Fibroblast of gingiva (primary cell): ENCODE data around the gene EML5.
"Not testable (repeated sequence)": the region's sequence is repeated elsewhere in the genome, so short reads cannot be mapped to it uniquely, and the experiment has no call there.

ENCODE experiments used
- DNase-seq: peaks from one replicate; pipeline ENCODE4 v3.0.0-alpha.2; 2011; ENCODE audit warnings: low read depth

The EML5 gene

DNA sequence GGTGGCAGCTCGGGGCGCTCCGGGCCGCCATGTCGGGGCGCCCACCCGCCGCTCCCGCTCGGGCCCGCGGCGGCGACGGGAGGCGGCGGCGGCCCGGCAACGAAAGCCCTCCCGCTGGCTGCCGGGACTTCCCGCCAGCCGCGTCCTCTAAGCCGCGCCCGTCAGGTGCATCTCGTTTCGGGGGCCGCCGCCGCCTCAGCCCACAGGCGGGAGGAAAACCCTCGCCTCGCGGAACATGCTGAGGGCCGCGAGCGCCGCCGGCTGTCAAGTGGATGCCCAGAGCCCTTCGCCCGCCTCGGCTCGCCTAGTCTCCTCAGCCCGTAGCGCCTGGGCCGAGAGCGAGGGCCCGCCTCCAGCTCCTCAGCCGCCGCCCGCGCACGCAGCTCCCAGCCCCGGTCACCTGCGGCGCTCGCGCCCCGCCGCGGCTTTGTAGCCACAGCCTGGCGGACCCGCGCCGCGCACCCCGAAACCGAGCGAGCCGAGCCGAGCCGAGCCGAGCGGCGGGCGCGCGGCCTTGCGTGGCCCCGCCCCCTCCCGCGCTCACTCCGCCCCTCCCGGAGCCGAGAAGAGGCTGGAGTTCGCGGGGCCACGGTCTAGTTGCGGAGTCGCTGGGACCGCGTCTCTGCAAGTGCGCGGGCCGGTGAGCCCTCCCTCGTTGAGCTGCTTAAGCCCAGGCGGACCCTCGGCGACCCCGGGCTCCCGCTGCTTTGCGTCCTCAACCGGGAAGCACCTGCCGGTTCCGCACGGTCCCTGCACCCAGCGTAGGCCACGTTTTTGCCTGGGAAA lies at the start of gene EML5:
Gene EML5 (minus strand): TSS at position 481 of the 786 bp plus-strand sequence. CDS start 450 bp downstream, at position 31.
- peak; percentile 53 for DNase-seq

- no peak for DNase-seq
These were observed 49.7 kb upstream of the EML5 start for GRCh38 chr14:88842414-88842813.

DNA sequence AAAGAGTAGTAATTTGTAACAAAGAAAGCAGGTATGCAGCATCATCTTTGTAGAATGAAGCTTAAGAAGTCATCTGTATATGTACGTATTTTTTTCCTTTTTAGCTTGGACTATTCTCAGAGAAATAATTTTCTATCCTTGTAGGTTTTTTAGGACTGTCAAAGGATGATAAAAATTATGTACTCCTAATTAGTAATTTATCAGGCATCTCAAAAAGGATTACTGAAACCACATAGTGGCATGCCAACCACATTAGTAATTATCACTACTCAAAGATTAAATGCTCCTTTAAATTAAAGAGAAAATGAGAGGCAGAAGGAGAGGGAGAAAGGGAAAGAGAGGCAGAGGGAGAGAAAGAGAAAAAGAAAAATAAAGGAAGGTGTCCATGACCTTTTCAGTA lies 49.0 kb upstream of the EML5 start:
- no peak for DNase-seq

DNA sequence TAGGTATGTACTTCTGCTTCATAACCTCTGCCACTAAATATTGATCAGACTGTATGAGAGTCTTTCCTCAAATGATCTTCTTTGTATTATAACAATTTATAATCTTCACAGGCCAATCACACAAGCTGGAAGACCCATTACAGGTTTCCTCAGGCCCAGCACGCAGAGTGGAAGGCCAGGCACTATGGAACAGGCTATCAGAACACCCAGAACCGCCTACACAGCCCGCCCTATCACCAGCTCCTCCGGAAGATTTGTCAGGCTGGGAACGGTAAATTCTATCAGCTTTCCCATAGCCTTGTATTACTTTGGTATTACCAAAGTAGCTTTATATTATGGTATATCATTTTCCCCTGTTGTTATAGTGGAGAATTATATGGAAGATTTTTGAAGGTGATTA lies 48.2 kb upstream of the EML5 start:
- DNase-seq, result no peak

GRCh38 chr14:88838015-88838414 lies 45.3 kb upstream of the EML5 start:
- DNase-seq, result no peak

GRCh38 chr14:88837495-88837894 lies 44.7 kb upstream of the EML5 start:
- DNase-seq, result no peak

DNA sequence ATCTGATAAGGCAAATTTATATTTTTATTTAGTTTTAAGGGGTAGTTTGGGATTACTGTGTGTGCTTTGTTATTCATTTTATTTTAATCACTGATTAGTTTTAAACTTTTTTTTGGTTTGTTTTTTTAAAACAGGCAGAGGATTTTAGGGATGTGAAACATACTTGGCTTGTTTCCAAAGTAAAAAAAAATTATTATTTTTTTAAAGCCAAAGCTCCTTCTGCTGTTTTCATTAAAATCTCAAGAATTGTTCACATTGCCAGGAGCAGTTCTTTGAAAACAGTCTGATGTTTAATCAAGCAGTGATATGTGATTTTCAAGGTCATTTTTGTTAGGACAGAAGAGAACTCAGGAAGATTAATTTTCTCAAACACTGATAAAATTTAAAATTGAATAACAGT lies 42.9 kb upstream of the EML5 start:
- DNase-seq, result no peak

DNA sequence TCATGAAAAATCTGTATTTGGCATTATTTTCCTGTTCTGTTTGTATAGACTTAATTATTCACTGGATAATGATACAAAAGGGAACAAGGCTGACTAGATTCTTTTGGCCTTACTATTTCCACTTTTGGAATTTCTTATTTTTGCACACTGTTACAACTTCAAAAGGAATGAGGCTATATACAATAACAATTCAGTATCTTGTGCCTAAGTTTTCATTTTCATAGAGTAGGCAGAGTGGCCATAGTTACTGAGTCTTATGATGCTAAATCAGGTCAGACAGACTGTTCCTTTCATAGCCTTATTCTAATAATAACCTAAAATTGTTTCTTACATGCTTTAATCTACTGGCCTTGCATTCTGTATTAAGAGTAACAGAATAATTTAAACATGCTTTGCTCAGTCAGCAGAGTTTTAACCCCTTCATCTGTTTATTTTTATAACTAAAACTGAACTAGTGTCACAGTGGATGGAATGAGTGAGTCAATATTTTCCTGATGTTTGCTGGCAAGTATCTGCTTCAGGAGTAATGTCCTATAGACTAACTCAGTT lies 42.2 kb upstream of the EML5 start:
- DNase-seq, result peak; percentile 73

DNA sequence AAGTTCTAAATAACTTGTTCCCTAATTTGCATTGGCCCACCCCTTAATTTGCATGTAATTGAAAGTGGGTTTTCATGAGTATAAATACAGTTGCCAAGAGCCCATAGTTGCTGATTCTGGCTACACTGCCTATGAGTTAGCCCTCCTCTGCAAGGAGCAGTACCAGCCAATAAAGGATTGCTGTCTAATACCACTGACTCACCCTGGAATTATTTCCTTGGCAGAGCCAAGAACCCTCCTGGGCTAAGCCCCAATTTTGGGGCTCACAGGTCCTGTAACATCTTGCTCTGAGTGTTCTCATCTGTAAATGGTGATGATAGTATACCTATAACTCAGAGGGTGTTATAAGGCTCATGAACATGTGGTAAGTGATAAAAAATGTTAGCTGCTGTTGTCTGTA lies 38.5 kb upstream of the EML5 start:
- DNase-seq, result peak; percentile 82

GRCh38 chr14:88829685-88830302 lies 37.0 kb upstream of the EML5 start:
- no peak for DNase-seq

GRCh38 chr14:88829188-88829587 lies 36.4 kb upstream of the EML5 start:
- peak; percentile 22 for DNase-seq

- no peak for DNase-seq
These were observed 32.8 kb upstream of the EML5 start for GRCh38 chr14:88825503-88825902.

- DNase-seq, result no peak
These were observed 32.3 kb upstream of the EML5 start for GRCh38 chr14:88825078-88825458.

DNA sequence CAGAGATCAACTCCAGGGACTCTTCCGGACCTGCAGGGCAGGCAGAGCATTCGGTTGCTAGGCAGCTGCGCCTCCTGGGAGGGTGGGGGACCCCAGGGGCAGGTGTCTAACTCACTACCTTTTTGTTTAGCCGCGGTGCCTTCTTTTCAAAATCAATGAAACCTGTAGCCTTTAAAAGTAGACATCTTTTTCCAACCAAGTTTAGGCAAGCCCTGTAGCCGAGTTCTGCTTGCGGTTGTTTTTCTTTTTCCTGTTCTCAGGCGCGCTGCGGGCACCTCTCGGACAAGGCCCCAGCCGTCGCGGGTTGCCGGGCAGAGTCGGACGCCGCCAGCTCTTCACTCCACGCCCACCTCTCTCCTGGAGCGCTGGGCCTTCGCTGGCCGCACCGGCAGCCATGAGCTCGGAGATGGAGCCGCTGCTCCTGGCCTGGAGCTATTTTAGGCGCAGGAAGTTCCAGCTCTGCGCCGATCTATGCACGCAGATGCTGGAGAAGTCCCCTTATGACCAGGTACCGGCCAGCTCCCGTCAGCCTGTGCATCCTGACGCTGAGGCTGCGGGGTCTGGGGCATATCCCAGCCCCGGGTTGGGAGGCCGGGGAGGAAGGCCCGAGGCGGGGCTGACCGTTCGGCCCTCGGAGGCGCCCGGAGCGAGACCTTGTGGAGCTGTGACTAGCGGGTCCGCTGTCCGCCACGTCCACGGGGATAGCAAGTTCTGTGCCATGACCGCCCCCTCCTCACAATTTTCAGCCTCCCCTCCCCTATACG lies 31.7 kb upstream of the EML5 start, which contains the start of gene TTC8:
Gene TTC8 (plus strand): TSS at position 338 of the 764 bp plus-strand sequence. CDS start 57 bp downstream, at position 395.
- DNase-seq, result peak; percentile 90

DNA sequence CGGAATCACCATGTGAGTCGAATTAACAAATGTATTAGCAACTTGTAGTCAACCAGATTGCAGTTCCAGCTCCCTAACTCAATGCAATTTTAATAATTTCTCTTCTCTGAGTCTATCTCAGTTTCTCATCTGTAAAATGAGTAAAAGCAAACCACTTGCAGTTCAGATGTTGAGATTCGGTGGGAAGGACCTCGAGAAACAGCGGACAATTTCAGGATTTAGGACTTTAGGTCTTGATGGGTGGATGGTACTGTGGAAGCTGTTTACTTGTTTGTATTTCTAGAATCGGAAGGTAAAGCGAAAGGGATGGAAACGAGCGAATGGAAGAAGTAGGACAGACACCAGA lies 31.2 kb upstream of the EML5 start:
- DNase-seq, result no peak

- no peak for DNase-seq
These were observed 29.1 kb upstream of the EML5 start for GRCh38 chr14:88821888-88822287.

- DNase-seq, result no peak
These were observed 28.6 kb upstream of the EML5 start for GRCh38 chr14:88821378-88821777.

DNA sequence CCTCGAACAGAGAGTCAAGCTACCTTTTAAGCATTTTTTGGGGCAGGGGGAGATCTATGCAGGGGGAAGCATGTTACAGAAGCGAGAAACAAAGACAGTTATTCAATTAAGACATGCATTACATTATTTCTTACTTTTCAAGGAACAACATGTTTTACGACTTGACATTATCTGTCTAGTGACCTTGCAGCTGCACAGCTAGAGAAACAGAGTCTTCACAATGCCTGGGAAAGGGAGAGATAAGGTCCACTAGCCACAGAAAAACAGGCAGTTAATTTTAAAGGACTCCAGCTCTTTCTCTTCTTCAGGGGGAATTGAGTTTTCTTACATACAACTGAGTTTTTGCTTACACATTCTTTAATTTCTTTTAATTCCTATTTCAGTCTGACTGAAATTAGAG lies 26.9 kb upstream of the EML5 start:
- not testable (repeated sequence) for DNase-seq

DNA sequence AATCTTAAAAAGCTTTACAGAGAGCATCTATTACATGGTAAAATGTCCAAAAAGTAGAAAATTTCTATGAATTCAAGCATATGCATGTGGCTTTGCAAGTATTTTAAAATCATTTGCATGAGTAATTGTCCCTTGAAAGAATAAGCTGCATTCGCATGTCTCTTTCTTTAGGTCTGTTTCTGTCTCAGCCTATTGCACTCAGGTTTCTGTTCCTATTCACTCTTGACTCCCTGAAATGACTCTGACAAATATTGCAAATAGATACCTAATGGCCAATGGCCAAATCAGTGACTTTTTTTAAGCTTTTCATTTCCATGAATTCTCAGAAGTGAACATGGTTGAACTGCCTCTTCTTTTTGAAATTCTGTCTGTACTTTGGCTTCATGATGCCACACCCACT lies 25.3 kb upstream of the EML5 start:
- no peak for DNase-seq

- no peak for DNase-seq
These were observed 23.2 kb upstream of the EML5 start for GRCh38 chr14:88815980-88816379.

DNA sequence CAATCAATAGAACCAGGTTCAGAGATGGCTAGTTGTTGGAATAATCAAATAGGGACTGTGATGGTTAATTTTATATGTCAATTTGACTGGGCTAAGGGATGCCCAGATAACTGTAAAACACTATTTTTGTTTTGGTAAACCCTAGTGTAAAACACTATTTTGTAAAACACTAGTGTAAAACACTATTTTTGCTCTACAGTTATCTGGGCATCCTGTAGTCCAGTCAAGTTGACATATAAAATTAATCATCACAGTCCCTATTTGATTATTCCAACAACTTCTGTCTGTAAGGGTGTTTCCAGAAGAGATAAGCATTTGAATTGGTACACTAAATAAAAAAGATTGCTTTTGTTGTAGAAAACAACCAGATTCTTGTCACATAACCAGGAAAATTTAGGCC lies 15.6 kb upstream of the EML5 start:
- DNase-seq, result no peak

- DNase-seq, result no peak
These were observed 11.7 kb upstream of the EML5 start for GRCh38 chr14:88804477-88804876.

DNA sequence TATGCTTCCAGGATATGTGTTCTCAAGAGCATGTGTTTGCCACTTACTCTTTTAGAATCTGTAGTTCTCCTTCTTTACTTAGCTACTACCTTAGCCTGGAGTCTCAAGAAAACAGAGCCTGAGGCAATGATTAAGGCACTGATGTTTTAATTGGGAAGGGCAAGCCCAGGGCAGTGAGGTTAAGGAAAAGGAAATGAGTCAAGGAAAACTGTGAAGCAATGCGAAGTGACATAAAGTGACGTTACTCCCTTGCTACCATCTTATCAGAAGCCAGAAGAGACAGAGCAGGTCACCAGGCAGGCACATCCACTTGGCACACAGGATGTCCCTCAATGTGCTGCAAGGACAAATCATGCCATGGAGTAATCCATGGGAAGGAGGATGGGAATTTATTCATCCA lies 11.3 kb upstream of the EML5 start:
- DNase-seq, result no peak
